NCI-H748 (cell line): ENCODE data around the gene AP5Z1.

ENCODE experiments used
- DNase-seq: peaks from one replicate; lab custom pipeline; 2025; ENCODE audit not compliant: unreplicated experiment; lab: John Stamatoyannopoulos, UW

Gene AP5Z1

GRCh38 chr7:4819560-4820404, 44.4 kb downstream of the AP5Z1 start:
- no peak for DNase-seq

GRCh38 chr7:4820405-4820966, 45.1 kb downstream of the AP5Z1 start:
- no peak for DNase-seq

- no peak for DNase-seq
These were observed 45.6 kb downstream of the AP5Z1 start for GRCh38 chr7:4820967-4821471.

GRCh38 chr7:4822677-4823076, 47.3 kb downstream of the AP5Z1 start:
- peak; percentile 22 for DNase-seq

- DNase-seq, result no peak
These were observed 48.2 kb downstream of the AP5Z1 start for GRCh38 chr7:4823441-4824119.

GRCh38 chr7:4824120-4824775, 48.8 kb downstream of the AP5Z1 start:
- no peak for DNase-seq

GRCh38 chr7:4825081-4825480, 49.7 kb downstream of the AP5Z1 start:
- no peak for DNase-seq

GRCh38 chr7:4828720-4829383, 53.4 kb downstream of the AP5Z1 start:
- DNase-seq, result no peak

- DNase-seq, result peak; percentile 52
These were observed 54.8 kb downstream of the AP5Z1 start for GRCh38 chr7:4830176-4830575.

GRCh38 chr7:4831723-4832495, 56.5 kb downstream of the AP5Z1 start:
- DNase-seq, result no peak

- no peak for DNase-seq
These were observed 57.3 kb downstream of the AP5Z1 start for GRCh38 chr7:4832711-4833110.

GRCh38 chr7:4833176-4833575, 57.8 kb downstream of the AP5Z1 start:
- DNase-seq, result no peak

GRCh38 chr7:4833691-4834600, 58.5 kb downstream of the AP5Z1 start:
- no peak for DNase-seq

- DNase-seq, result no peak
These were observed 59.4 kb downstream of the AP5Z1 start for GRCh38 chr7:4834601-4835397.

GRCh38 chr7:4835398-4836205, 60.2 kb downstream of the AP5Z1 start:
- no peak for DNase-seq

- no peak for DNase-seq
These were observed 60.8 kb downstream of the AP5Z1 start for GRCh38 chr7:4836206-4836661.

GRCh38 chr7:4837041-4837802, 61.8 kb downstream of the AP5Z1 start:
- DNase-seq, result no peak
